Measurements from ENCODE around the gene SPACA6.

DNA sequence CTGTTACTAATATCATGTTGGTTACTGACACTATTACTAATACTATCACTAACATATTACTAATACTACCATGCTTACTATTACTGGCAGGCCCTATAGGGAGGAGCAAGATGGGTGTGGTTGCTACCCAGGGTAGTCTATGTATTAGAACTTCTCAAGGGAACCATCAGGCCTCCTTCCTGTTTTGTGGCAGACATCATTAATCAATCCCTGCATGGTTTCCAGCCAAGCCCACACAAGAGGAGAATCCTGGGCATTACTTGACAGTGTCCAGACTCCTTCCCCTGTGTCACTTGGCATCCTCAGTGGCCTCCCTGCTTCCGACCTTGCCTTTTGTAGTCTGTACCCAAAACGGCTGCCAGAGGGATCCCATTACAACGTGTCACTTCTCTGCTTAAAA is 21.7 kb downstream of the SPACA6 start:
- no peak for TF ChIP-seq POLR2A (IDR thresholded peaks at IDR 0.05)
- TF ChIP-seq, protein P1, sequence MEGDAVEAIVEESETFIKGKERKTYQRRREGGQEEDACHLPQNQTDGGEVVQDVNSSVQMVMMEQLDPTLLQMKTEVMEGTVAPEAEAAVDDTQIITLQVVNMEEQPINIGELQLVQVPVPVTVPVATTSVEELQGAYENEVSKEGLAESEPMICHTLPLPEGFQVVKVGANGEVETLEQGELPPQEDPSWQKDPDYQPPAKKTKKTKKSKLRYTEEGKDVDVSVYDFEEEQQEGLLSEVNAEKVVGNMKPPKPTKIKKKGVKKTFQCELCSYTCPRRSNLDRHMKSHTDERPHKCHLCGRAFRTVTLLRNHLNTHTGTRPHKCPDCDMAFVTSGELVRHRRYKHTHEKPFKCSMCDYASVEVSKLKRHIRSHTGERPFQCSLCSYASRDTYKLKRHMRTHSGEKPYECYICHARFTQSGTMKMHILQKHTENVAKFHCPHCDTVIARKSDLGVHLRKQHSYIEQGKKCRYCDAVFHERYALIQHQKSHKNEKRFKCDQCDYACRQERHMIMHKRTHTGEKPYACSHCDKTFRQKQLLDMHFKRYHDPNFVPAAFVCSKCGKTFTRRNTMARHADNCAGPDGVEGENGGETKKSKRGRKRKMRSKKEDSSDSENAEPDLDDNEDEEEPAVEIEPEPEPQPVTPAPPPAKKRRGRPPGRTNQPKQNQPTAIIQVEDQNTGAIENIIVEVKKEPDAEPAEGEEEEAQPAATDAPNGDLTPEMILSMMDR (IDR thresholded peaks at IDR 0.05), result no peak

Measured in heart left ventricle (tissue), 13 donors.